Neural progenitor cell (in vitro differentiated cells): ENCODE results near the gene ATP5IF1.

Experiments used
- CTCF ChIP-seq: fragments of 200-600 bp; sonication (generic); IDR thresholded peaks from 2 replicates; pipeline ENCODE4 v1.5.1; 2017; ENCODE audit warnings: antibody characterized with exemption, mild to moderate bottlenecking
- EZH2 ChIP-seq: fragments of 200-600 bp; sonication (generic); IDR thresholded peaks from 2 replicates; pipeline ENCODE4 v1.6.1; 2017; ENCODE audit warnings: antibody characterized with exemption, mild to moderate bottlenecking, moderate library complexity

GRCh38 chr1:28229996-28230395, 5.9 kb upstream of the ATP5IF1 start:
- TF ChIP-seq EZH2 = no peak
- TF ChIP-seq CTCF = no peak
